GM18517 (cell line): Measurements from ENCODE around the gene SLC16A3.
"Not testable (repeated sequence)": the region's sequence is repeated elsewhere in the genome, so short reads cannot be mapped to it uniquely, and the experiment has no call there.

Source experiments
- ATAC-seq: cut with Tn5 transposase; IDR thresholded peaks from one replicate; pipeline ENCODE4 v1.9.1; 2021; ENCODE audit warnings: mild to moderate bottlenecking, moderate library complexity; ENCODE audit not compliant: unreplicated experiment

Gene SLC16A3

GRCh38 chr17:82259972-82260961 lies 31.4 kb downstream of the SLC16A3 start:
- ATAC-seq: not testable (repeated sequence)

DNA sequence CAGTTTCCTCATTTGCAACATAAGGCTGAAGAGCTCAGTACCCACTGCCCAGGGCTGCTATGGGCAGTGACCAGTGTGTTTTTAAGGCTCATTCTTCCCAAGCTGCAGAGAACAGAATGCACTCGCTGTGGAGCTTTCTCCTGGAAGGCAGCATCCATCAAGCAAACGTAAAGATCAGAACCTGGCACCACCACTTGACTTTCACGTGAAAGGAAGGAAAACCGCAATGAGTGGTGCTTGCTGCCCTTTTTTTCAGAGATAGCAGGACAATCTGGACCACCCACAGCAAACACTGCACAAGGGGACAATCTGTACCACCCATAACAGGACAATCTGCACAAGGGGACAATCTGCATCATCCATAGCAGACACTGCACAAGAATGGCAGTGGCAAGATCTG lies 33.5 kb downstream of the SLC16A3 start:
- ATAC-seq: no peak

GRCh38 chr17:82263641-82264040 lies 34.8 kb downstream of the SLC16A3 start:
- ATAC-seq: no peak

DNA sequence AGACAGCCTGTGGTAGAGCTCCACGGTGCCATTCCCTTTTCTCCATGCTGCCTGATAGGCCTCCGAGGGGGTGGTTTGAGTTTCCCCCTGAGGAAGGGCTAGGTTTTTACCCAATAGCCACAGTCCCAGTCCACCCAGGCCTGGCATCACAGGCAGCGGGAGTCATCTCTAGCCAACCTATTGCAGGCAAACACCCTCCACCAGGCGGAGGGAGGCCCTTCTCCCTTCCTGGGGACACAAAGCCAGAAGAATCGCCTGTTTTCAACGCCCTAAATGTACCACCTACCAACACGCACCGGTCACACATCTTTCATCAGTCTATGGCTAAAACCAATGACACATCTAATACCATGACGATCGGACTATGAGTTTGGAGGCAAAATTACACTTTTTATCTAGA lies 37.3 kb downstream of the SLC16A3 start:
- ATAC-seq: no peak

DNA sequence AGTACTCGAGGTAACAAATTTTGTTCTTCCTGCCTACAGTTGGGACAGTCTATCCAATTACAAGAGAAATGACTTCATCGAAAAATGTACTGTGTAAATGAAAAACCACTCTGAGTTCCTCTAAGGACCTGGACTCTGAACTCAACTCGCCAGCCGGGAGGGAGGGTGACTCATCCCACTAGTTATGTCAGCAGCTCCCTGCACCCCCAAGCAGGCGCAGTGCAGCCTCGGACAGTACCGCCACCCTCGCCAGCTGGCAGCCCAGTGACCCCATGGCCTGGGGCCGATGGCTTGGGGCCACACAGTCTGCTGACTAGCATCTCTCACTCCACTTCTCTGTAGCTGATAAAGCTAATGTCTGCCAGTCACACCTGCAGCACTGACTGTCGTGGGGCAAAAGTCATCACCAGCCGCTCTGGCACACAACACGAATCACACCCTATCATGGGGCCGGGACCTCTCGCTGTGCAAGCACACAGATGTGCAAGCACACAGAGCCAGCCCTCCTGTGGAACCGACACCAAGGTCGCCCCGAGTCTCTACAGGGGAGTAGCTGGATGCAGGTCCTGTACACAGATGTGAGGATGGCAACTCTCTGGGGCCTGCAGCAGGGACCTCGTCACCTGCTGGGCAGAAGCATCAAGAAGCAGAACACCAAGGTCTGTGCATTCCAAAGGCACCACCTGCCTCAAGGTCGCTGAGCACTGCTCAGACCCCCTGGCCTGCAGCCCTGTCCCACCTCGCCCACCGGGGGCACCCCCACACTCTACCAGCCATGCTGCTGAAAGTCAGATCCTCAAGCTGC lies 38.9 kb downstream of the SLC16A3 start:
- no peak for ATAC-seq

DNA sequence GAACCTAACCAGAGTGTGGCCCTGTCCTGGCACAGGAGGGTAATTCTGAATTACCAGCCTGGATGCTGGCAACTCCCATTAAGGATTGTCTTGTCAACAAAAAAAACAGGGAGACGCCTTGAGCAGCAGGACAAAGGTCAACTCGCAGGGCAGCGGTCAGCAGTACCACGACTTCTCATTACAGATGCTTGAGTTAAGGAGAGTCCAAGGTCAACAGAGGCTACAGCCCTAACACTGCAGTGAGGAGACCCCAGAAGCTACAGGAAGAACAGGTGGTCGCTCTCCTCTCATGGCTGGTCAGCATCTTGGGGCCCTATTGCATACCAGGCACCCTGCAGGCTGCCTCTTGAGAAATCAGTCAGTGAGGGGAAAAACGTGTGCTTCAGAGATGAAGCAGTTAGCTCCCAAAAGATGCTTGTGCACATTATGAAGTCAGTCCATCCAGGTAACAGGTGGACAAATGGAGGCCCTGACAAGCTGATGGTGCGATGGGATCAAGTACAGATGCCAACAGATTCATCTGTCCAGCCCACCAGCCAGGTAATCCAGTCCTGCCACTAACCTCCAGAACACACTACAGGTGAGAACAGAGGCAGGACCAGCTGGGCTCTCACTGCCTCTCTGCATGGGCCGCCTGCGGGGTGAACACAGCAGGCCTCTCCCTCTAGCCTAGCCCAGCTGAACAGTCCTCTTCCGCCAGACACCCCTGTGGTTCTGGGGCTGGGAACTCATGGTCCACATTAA lies 40.5 kb downstream of the SLC16A3 start:
- no peak for ATAC-seq

- no peak for ATAC-seq
These were observed 41.1 kb downstream of the SLC16A3 start for GRCh38 chr17:82269882-82270500.

DNA sequence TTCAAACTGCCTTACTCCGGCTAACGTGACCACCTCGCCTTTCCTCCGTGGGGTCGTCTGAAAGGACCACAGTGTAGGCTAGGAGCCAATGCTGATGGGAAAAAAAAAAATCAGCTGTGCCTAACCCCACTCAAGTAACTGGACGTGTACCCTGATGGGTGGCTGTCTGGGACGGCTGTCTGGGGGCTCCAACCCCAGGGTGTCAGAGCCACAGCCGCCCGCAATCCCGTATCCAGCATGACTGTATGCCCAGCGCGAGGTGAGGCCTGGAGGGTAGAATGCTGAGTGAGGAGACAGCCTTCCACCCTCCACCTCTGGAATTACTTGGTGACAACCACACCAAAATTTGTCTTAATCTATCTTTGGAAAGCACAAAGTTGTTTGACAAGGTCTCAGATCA lies 41.8 kb downstream of the SLC16A3 start:
- no peak for ATAC-seq

DNA sequence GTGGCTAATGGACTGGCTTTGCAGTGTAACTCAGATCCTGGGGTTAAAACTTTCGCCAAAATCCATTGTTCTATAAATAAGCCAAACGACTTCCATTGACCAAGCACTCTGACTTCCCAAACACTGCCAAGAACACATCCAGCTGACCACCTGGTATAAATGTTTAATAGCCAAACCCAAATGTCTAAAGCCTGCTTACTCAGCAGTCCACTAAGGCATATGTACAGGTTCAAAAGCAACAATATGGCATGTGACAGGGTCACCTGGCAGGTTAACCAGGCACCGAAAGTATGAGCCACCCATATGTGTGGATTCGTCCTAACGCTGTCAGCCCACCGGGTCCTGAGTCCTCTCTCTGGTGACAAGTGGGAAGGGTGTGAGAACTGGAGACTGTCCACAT lies 42.6 kb downstream of the SLC16A3 start:
- no peak for ATAC-seq

DNA sequence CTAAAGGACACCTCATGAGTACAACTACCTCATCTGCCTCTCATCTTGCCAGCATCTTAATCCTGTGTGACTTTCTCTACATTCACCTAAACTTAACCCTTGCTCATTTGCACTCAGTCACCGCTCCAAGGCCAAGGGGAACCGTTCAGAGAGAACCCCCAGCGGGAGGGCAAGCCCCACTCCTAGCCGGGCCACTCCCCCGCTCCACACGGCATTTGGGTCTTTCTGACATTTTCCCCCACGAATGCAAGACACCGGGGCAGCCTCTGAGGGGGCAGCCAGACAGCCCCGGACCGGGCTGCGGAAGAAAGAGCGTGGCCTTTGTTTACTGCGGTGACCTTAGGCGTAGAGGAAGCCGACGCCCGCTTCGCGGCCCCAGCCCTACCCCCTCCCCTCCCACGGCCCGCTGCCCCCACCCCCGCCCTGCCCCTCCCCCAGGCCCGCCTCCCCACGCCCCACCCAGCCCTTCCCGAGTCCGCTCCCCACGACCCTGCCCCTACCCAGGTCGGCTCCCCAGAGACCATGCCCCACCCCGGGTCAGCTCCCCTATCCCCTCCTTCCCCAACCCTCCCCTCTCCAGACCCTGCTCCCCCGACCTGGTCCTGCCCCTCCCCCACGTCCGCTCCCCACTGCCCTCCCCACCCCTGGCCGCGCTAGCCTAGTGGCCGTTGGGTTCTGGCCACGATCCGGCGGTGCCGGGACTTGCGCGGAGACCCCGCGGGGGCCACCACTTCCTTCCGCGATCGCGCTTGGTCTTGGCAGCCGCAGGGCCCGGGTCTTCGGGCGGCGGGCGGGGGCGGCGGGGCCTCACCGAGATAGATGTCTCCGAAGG lies 43.9 kb downstream of the SLC16A3 start:
- ATAC-seq: no peak

- ATAC-seq: peak; percentile 63
These were observed 44.7 kb downstream of the SLC16A3 start, which contains the start of gene CSNK1D for GRCh38 chr17:82273327-82274133. Gene CSNK1D (minus strand): TSS chr17:82273700. CDS start chr17:82273381, 319 bp downstream.

DNA sequence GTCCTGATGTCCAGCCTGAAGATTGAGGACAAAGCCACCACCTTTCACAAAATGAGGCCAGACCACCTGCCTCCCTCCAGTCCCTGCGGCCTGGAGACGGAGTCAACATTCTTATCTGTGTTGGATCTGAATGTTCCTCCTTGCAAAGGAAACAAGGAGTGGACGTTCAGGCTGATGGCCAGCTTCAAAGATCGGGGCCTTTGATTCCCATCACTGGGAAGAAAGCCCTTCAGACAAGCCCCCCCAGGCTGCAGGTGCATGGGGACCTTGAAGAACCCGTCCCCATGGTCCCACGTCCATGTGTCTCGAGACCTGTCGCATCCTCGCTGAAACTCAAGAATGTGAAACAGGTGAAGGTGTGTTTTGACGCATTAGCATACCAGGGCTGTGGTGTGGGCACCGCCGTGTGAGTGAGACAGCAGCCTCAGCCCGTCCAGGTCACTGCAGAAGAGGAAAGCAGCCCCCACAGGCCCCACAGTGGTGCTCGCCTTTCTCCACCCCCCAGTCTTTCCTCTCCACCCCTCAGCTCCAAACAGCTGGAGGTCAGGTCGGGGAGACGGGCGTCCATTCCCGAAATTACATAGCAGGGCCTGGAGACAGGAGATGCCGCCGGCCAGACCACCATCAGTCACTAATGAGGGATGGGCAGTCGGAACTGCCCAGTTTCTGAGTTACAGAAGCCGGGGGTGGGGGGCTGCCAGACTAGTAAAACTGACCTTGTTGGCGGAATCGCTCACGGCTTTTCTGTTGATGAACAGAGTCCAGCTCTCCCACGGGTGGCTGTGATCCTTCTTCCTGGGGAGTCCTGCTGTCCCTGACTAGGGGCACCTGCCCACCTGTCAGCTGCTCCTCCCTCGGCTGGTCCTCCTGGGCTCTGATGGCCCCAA lies 45.5 kb downstream of the SLC16A3 start:
- no peak for ATAC-seq

- ATAC-seq: no peak
These were observed 46.5 kb downstream of the SLC16A3 start for GRCh38 chr17:82275326-82275725.

- ATAC-seq: no peak
These were observed 48.1 kb downstream of the SLC16A3 start for GRCh38 chr17:82276938-82277337.

- no peak for ATAC-seq
These were observed 49.0 kb downstream of the SLC16A3 start for GRCh38 chr17:82277851-82278250.

GRCh38 chr17:82278308-82278707 lies 49.5 kb downstream of the SLC16A3 start:
- no peak for ATAC-seq

DNA sequence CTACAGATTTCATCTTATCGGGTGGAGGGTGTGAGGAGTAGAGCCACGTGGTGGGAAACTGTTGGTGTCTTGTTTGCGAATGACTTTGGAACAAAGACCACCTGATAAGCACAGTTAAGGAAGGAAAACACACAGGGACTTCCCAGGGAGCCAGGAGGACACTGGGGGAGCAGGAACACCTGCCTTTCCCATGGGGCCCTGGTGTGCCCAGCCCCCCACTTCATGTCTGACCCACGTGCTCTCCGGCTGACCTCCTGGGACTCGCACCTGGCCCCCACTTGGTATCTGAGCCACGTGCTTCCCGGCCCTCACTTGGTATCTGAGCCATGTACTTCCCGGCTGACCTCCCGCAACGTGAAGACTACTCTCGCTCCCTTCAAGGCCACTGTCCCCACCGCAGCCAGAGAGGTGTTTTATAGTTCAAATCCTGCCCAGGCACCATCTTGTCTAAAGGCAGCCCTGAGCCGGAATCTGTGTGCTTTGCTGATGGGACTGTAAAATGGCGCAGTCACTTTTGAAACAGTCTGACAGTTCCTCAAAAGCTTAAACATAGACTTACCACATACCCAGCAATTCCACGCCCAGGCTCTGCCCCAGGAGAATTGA lies 50.0 kb downstream of the SLC16A3 start:
- ATAC-seq: no peak
